Lung (tissue), 12 donors: ENCODE measurements around the gene PARD3. TPM values are rescaled to one million over a fixed set of nuclear protein-coding genes. Genes with fewer than 3 reads are reported as not detected.
A peak's percentile ranks its signal among the peaks of the same experiment; 100 is the strongest.

Experiments used
- ATAC-seq: fragments of 200-7000 bp; cut with Tn5 transposase; one replicate; pipeline ENCODE4 v1.9.1; 2020; ENCODE audit warnings: moderate number of reproducible peaks; ENCODE audit not compliant: insufficient read depth, low FRiP score
- DNase-seq, 3 donors: peaks; one replicate each; pipeline ENCODE4 v3.0.0-alpha.2; 2013 to 2017
- H3K27ac ChIP-seq, 2 donors: one replicate each; pipeline ENCODE4 v1.5.1; 2013; ENCODE audit warnings: mild to moderate bottlenecking in 2 of 2, moderate library complexity in 2 of 2, control low read depth in 1 of 2, inconsistent platforms in 1 of 2, low read depth in 1 of 2, low read length in 1 of 2
- H3K27me3 ChIP-seq, 3 donors: one replicate each; pipeline ENCODE4 v1.5.1; 2013; ENCODE audit warnings: low read length in 2 of 3; ENCODE audit not compliant: control insufficient read depth in 3 of 3, insufficient read depth in 3 of 3
- H3K36me3 ChIP-seq, 4 donors: one replicate each; pipeline ENCODE4 v1.5.1; 2013; ENCODE audit warnings: low read length in 4 of 4, mild to moderate bottlenecking in 1 of 4, moderate library complexity in 1 of 4; ENCODE audit not compliant: control insufficient read depth in 4 of 4, insufficient read depth in 4 of 4
- H3K4me1 ChIP-seq, 5 donors: one replicate each; pipeline ENCODE4 v1.5.1; 2013; ENCODE audit warnings: low read length in 5 of 5, mild to moderate bottlenecking in 2 of 5, moderate library complexity in 1 of 5; ENCODE audit not compliant: control insufficient read depth in 5 of 5, insufficient read depth in 5 of 5
- H3K4me3 ChIP-seq: one replicate; pipeline ENCODE4 v1.5.1; 2013; ENCODE audit warnings: mild to moderate bottlenecking, control low read depth, moderate library complexity
- H3K9ac ChIP-seq, 2 donors: one replicate each; pipeline ENCODE4 v1.5.1; 2013; ENCODE audit warnings: low read length in 2 of 2, control low read depth in 1 of 2; ENCODE audit not compliant: insufficient read depth in 1 of 2
- H3K9me3 ChIP-seq, 4 donors: one replicate each; pipeline ENCODE4 v1.5.1; 2013; ENCODE audit warnings: low read length in 3 of 4, mild to moderate bottlenecking in 1 of 4, moderate library complexity in 1 of 4; ENCODE audit not compliant: control insufficient read depth in 4 of 4, insufficient read depth in 3 of 4
- CTCF ChIP-seq: IDR thresholded peaks from 2 replicates; pipeline ENCODE4 v1.5.1; 2012; ENCODE audit warnings: mild to moderate bottlenecking; ENCODE audit errors: control extremely low read depth, extremely low read depth
- WGBS, 2 donors: extraction: QIAGEN DNeasy Blood & Tissue Kit; methylation state at CpG; one replicate each; pipeline ENCODE4 v1.1.7; 2013; 5-methylcytosine and 5-hydroxymethylcytosine counted together
- polyA plus RNA-seq, 2 donors: library from polyadenylated mRNA; stranded (reverse); fragments of 200-250 nt; gene quantifications; one replicate each; pipeline ENCODE4 v1.2.1, GENCODE V29; 2013
- total RNA-seq, 2 donors: library from RNA; depleted of rRNA in 1 of 2; stranded (reverse); fragments of >200 nt in 1 of 2; gene quantifications; one replicate each; pipeline ENCODE4 v1.2.1, GENCODE V29; 2014 to 2021
- donor health status: control.
- donor health status: control.
- donor health status: Bipolar disorder and iron deficiency.
- donor health status: healthy.
- donor health status: DM: yes; HTN: yes; CAD: no.

Gene PARD3
- total and polyA plus RNA-seq, 4 donors: 10.3 to 69.2 (median 27.6) TPM

GRCh38 chr10:34341473-34341872 is 473.6 kb downstream of the PARD3 start:
- Histone ChIP-seq H3K36me3 (peaks cover 0 to 5% (median 1%) of the 10 kb centered on the region in 4 donors), H3K27me3 (no peaks in the 10 kb centered on the region), H3K27ac (no peak overlapping the region), H3K4me3 (no peak overlapping the region), H3K9me3 (no peaks in the 10 kb centered on the region), H3K9ac (no peak overlapping the region), H3K4me1 (peaks cover 0 to 8% (median 4%) of the 10 kb centered on the region in 5 donors)
- no peak for TF ChIP-seq CTCF
- no peak for ATAC-seq
- WGBS, 2 donors: 78 to 85% methylated on average over 4 of the region's 4 CpGs
- DNase-seq: no peak

- H3K9me3 ChIP-seq: no peaks in the 10 kb centered on the region
- H3K36me3 ChIP-seq: peaks cover 0 to 5% (median under 1%) of the 10 kb centered on the region in 4 donors
Measured at GRCh38 chr10:34340934-34341333, 474.2 kb downstream of the PARD3 start.

DNA sequence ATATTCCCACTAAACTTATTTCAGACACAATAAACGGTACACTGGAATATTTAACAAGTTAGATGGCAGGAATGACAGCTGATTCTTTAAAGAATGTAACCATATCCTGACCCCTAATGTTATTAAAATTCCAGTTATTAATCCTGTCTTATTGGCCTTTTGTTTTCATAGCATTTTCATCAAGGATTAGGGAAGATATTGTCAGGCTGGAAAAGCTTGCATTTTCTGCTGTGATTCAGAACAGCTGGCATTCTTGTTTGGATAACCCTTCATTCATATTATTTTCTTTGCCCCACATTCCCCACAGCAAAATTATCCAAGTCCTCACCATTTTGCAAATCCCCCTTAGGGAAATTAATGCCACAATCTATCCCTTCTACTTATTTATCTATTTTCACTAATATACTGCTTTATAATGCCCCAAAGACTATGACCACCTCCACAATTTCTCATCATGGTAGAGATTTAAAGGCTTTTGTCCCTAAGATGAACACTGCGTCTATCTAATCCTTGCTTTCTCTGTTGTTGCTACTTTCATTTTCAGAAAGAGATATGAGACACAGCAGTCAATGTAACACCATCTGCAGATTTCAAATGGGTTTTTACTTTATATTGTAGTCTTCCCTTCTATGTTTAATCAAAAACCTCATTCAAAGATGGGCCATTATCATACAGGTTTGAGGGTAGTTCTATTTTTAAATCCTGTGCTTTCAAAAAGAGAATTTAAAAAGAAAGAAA is 475.1 kb downstream of the PARD3 start:
- H3K4me3 ChIP-seq: no peak overlapping the region
- H3K27ac ChIP-seq: no peak overlapping the region

More at GRCh38 chr10:34340934-34341333, 474.2 kb downstream of the PARD3 start:
- ATAC-seq: no peak
- TF ChIP-seq CTCF: no peak
- Histone ChIP-seq H3K27me3 (no peaks in the 10 kb centered on the region), H3K27ac (no peak overlapping the region), H3K4me3 (no peak overlapping the region), H3K9ac (no peak overlapping the region), H3K4me1 (peaks cover 0 to 8% (median 3%) of the 10 kb centered on the region in 5 donors)
- 70 to 81% methylated on average over 1 of the region's 1 CpG for WGBS, 2 donors
- no peak for DNase-seq

More for the DNA sequence above, 475.1 kb downstream of the PARD3 start:
- peaks cover 0 to 8% (median 3%) of the 10 kb centered on the region in 5 donors for H3K4me1 ChIP-seq
- TF ChIP-seq CTCF: no peak
- ATAC-seq: no peak
- WGBS, 2 donors: 67 to 81% methylated on average over 2 of the region's 2 CpGs
- H3K9ac ChIP-seq: no peak overlapping the region
- H3K9me3 ChIP-seq: no peaks in the 10 kb centered on the region
- peaks cover 0 to 6% (median 0%) of the 10 kb centered on the region in 4 donors for H3K36me3 ChIP-seq
- no peaks in the 10 kb centered on the region for H3K27me3 ChIP-seq
- DNase-seq: peak in 1 of 3 donors; percentile 22
